NCI-H69 (cell line): ENCODE data around the gene BTBD10.
A peak's percentile ranks its signal among the peaks of the same experiment; 100 is the strongest.

ENCODE experiments used
- DNase-seq: peaks from one replicate; lab custom pipeline; 2025; lab: John Stamatoyannopoulos, UW

Gene BTBD10

GRCh38 chr11:13462901-13463778, at the start of gene BTBD10:
BTBD10 (minus strand) TSS chr11:13463222; CDS start chr11:13445124, 18,098 bp downstream.
- peak; percentile 99 for DNase-seq

- no peak for DNase-seq
These were observed 40.4 kb upstream of the BTBD10 start for GRCh38 chr11:13503393-13503792.

- DNase-seq = no peak
These were observed 39.5 kb upstream of the BTBD10 start for GRCh38 chr11:13502492-13502891.

DNA sequence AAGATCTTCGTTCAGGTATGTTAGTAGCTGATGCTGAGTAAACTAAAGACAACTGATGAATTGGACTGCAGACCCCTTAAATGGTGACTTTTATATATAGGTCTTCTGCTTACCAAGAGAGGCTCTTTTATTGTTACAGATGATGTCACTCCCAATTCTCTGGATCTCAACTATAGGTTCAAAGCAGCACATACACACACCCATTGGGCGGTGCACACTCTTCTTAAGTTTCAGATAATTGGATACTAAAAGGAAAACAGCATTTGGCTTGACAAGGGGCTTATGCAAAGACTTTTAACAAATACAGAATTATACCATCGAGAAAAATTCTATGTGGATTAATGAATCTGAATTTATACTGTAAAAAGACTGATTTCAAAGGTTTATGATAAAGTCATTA, 32.9 kb upstream of the BTBD10 start, which contains the start of gene PTH:
PTH (minus strand) TSS at position 69 of the 400 bp plus-strand sequence. CDS start 3,142 bp downstream, outside the sequence.
- DNase-seq = peak; percentile 77

DNA sequence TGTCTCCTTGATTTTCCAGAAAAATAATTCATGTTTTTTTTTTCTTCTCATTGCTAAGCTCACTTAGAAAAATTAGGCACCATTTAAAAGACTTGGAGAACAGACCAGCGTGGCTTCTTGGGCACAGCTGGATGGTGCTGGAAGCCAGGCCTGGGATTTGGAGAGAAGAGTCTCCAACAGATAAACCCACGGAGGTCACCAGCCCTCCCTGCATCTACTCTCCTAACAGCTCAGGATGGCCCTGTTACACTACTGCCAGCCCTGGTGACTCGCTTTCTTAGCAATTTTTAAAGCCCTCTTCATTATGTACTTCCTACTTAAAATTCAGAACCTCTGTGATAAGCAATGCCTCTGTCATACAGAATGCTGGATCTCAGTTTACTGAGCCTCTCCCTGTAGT, 31.0 kb upstream of the BTBD10 start:
- no peak for DNase-seq

- peak; percentile 88 for DNase-seq
These were observed 24.6 kb upstream of the BTBD10 start for GRCh38 chr11:13487661-13488030.

DNA sequence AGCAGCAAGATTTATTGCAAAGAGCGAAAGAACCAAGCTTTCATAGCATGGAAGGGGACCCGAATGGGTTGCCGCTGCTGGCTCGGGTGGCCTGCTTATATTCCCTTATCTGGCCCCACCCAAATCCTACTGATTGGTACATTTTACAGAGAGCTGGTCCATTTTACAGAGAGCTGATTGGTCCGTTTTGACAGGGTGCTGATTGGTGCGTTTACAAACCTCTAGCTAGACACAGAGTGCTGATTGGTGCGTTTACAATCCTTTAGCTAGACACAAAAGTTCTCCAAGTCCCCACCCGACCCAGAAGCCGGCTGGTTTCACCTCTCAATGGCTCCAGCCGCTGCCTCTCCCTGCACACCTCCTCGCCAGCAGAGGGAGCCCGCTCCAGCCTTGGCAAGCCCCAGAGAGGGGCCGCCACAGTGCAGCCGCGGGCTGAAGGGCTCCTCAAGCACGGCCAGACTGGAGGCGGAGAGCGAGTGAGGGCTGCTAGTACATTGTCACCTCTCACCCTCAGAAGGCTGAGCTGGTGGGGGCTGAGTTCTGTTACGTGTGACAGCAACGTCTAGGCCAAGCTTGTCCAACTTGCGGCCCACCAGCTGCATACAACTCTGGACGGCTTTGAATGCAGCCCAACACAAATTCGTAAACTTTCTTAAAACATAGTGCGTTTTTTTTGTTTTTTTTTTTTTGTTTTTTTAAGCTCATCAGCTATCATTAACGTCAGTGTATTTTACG, 24.1 kb upstream of the BTBD10 start:
- DNase-seq = peak; percentile 92

GRCh38 chr11:13480198-13480597, 17.2 kb upstream of the BTBD10 start:
- DNase-seq = peak; percentile 62

DNA sequence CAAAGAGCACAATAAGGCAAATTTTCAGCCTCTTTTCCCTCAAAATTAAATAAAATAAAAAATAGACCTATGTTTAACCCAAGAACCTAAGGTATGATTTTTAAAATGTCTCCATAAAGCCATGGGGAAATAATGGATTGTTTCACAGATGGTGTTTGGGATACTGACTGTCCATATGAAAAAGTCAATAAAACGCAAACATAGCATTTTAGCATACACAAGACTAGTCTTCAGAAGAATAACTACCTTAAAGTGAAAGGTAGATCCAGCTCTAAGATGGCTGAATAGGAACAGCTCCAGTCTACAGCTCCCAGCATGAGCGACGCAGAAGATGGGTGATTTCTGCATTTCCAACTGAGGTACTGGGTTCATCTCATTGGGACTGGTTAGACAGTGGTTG, 16.7 kb upstream of the BTBD10 start:
- DNase-seq = no peak

GRCh38 chr11:13475091-13475490, 12.1 kb upstream of the BTBD10 start:
- DNase-seq = no peak

DNA sequence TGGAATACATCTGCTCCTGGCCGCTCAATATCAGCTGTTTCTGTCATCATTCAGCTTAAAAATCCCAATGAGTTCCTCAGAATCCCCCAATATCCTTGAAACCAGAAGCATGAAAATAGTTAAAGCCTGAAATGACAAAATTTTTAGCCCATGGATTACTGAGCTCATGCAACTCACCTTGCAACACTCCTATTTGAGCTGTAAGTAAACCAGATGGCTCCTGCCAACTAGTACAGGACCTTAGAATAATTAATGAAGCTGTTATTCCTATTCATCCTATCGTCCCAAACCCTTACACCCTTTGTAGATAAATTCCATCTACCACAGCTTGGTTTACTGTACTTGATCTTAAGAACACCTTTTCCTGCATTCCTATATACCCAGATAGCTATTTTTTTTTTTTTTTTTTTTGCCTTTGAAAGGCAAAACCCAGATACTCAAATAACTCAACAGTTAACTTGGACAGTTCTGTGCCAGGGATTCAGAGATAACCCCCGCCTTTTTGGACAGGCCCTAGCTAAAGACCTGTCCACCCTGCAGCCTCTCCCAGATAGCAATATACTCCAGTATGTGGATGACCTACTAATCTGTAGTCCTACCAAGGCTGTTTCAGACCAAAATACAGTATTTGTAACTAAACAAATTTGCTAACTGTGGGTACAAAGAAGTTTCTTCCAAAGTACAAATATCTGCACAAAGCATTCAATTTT, 10.1 kb upstream of the BTBD10 start:
- no peak for DNase-seq

DNA sequence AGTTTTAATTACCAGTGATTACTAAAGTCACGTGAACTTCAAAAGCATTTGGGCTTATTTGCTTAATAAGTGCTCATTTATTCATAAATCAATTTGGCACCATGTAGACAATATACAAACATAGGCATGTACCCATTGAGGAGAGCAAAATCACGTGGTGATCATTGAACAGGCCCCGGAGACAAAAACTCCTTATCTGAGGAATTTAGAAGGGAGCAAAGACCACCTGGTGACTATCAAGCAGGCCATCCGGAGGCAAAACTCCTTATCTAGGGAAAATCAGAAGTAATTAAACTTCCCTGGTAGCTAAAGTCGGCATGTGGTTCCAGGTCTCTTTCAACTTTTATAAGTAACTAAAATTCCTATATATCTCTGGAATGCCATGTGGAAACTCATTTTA, 5.7 kb upstream of the BTBD10 start:
- no peak for DNase-seq

GRCh38 chr11:13465909-13466371, 2.9 kb upstream of the BTBD10 start:
- DNase-seq = peak; percentile 66

DNA sequence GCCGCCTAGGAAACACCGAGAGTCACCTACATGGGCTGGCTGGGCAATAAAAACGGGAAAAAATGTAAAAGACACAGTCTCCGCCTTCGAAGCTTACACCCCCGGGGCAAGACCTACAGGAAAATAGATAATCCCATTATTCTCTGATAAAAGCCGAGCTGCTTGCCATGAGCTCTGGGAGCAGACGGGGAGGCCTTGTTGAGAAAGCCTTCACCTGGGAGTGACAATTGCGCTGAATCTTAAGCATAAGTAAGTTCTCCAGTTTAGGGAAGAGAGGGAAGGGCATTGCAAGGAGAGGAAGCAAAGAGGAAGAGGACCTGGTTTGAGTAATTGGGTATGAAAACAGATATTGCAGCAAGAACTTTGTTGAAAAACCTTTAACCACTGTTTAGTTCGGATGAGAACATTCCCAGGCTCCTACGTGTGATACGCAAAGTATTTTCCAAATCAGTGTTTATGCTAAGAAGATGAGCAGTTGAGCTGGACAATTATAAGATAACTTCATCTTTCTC, 813 bp upstream of the BTBD10 start:
- no peak for DNase-seq

DNA sequence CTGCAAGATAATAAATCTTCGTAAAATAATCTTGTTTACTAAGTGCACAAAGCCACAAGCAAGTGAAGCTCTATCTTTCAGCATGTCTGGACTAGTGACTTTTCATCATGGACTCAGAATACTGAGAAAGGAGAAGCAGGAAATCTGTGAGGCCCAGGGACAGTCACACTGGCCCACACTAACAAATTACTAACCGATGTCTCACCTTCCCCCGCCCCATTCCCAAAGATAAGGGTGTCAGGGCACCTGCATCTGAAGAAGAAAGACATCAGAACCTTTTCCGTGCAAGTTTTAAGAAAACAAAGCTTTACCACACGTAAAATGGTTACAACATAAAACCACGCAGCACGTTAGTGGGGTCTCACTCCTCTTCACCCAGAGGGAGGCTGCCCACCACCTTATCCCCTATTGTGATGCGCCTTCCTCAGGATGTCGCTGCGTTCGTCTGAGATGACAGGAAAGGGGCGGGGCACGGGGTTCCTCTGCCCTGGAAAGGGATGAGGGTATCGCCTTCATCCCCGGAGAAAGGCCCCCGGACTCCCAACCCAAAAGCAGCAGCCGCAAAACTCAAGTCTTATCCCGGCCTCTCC, 616 bp downstream of the BTBD10 start:
- peak; percentile 72 for DNase-seq

GRCh38 chr11:13461291-13461690, 1.7 kb downstream of the BTBD10 start:
- DNase-seq = no peak

- no peak for DNase-seq
These were observed 12.1 kb downstream of the BTBD10 start for GRCh38 chr11:13450832-13451397.

DNA sequence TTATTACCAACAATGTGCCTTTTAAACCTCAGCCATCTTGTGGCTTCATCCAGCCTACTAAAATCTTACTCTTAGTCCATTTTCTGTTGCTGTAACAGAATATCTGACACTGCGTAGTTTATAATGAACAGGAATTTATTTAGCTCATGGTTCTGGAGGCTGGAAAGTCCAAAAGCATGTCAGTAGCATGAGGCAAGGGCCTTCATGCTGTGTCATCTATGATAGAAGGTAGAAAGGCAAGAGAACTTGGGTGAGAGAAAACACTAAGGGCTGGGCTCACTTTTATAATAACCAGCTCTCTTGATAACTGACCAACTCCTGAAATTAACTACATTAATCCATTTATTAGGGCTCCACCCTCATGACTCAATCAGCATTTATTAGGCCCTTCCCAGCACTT, 13.5 kb downstream of the BTBD10 start:
- no peak for DNase-seq

DNA sequence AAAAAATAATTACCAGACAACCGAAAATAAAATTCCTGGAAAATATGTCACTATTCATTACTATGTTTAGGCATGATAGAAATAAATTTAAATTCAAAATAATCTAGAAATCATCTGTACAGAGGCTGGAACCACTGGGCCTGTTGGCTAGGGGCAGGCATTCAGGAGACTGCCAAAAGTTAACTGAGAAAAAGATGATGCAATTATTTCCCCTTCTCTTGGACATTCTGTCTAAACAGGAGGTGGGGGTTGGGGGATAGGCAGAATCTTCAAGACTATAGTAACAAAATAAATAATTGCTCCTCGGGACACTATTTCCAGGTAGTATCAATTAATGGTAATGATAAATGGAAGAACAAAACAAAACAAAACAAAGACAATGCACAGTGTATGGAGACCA, 14.1 kb downstream of the BTBD10 start:
- no peak for DNase-seq

- no peak for DNase-seq
These were observed 16.6 kb downstream of the BTBD10 start for GRCh38 chr11:13446444-13446843.

GRCh38 chr11:13445588-13445987, 17.4 kb downstream of the BTBD10 start:
- no peak for DNase-seq
